Stimulated activated CD8-positive, alpha-beta memory T cell treated with anti-CD3 and anti-CD28 coated beads, Interleukin-12 subunit alpha, Interleukin-12 subunit beta, amount 100 ng/mL, for 4 hours (primary cell): ENCODE measurements around the gene LGALSL.

Experiments used
- DNase-seq: peaks from one replicate; pipeline ENCODE4 v3.0.0-alpha.2; 2020; ENCODE audit warnings: low read depth

LGALSL gene

GRCh38 chr2:64453770-64454385 lies at the start of gene LGALSL:
TSS of gene LGALSL (plus strand) at chr2:64454162. CDS start at chr2:64454546, 384 bp downstream.
- no peak for DNase-seq

- DNase-seq, result no peak
These were observed 49.2 kb upstream of the LGALSL start for GRCh38 chr2:64404743-64405142.

- DNase-seq, result no peak
These were observed 48.2 kb upstream of the LGALSL start for GRCh38 chr2:64405581-64406406.

GRCh38 chr2:64406407-64406774 lies 47.6 kb upstream of the LGALSL start:
- DNase-seq, result no peak

- no peak for DNase-seq
These were observed 45.9 kb upstream of the LGALSL start for GRCh38 chr2:64408031-64408430.

GRCh38 chr2:64410671-64411070 lies 43.3 kb upstream of the LGALSL start:
- DNase-seq, result no peak

GRCh38 chr2:64412671-64413070 lies 41.3 kb upstream of the LGALSL start:
- DNase-seq, result no peak

GRCh38 chr2:64414736-64415435 lies 39.1 kb upstream of the LGALSL start:
- DNase-seq, result no peak

GRCh38 chr2:64417624-64418023 lies 36.3 kb upstream of the LGALSL start:
- no peak for DNase-seq

GRCh38 chr2:64419596-64420165 lies 34.3 kb upstream of the LGALSL start:
- no peak for DNase-seq

GRCh38 chr2:64420677-64421076 lies 33.3 kb upstream of the LGALSL start:
- DNase-seq, result no peak

- DNase-seq, result no peak
These were observed 32.8 kb upstream of the LGALSL start for GRCh38 chr2:64421201-64421600.

GRCh38 chr2:64422466-64422865 lies 31.5 kb upstream of the LGALSL start:
- no peak for DNase-seq

- DNase-seq, result no peak
These were observed 30.7 kb upstream of the LGALSL start for GRCh38 chr2:64423303-64423702.

- DNase-seq, result no peak
These were observed 29.5 kb upstream of the LGALSL start for GRCh38 chr2:64424416-64424987.

- DNase-seq, result no peak
These were observed 27.6 kb upstream of the LGALSL start for GRCh38 chr2:64426183-64426952.

GRCh38 chr2:64434039-64434657 lies 19.8 kb upstream of the LGALSL start:
- DNase-seq, result no peak

- DNase-seq, result no peak
These were observed 16.1 kb upstream of the LGALSL start for GRCh38 chr2:64437883-64438282.

- DNase-seq, result no peak
These were observed 14.8 kb upstream of the LGALSL start for GRCh38 chr2:64439194-64439593.

- no peak for DNase-seq
These were observed 13.1 kb upstream of the LGALSL start for GRCh38 chr2:64440843-64441242.

- no peak for DNase-seq
These were observed 11.7 kb upstream of the LGALSL start for GRCh38 chr2:64442277-64442676.
